NCI-H345 (cell line): Measurements from ENCODE around the gene KCNE5.
"Not testable (repeated sequence)": the region's sequence is repeated elsewhere in the genome, so short reads cannot be mapped to it uniquely, and the experiment has no call there.

ENCODE experiments used
- DNase-seq: peaks from one replicate; lab custom pipeline; 2025; lab: John Stamatoyannopoulos, UW

The KCNE5 gene

GRCh38 chrX:109624641-109625616 lies at the start of gene KCNE5:
KCNE5 (minus strand) TSS chrX:109625172; CDS start chrX:109625020, 152 bp downstream.
- DNase-seq = no peak

GRCh38 chrX:109672239-109672638 lies 47.3 kb upstream of the KCNE5 start:
- DNase-seq = no peak

- not testable (repeated sequence) for DNase-seq
Measured at GRCh38 chrX:109671170-109671569, 46.2 kb upstream of the KCNE5 start.

GRCh38 chrX:109667986-109668385 lies 43.0 kb upstream of the KCNE5 start:
- no peak for DNase-seq

GRCh38 chrX:109660435-109661143 lies 35.6 kb upstream of the KCNE5 start:
- no peak for DNase-seq

GRCh38 chrX:109658391-109658790 lies 33.4 kb upstream of the KCNE5 start:
- DNase-seq = no peak

GRCh38 chrX:109657364-109657763 lies 32.4 kb upstream of the KCNE5 start:
- DNase-seq = not testable (repeated sequence)

GRCh38 chrX:109656774-109657173 lies 31.8 kb upstream of the KCNE5 start:
- DNase-seq = no peak

- DNase-seq = no peak
Measured at GRCh38 chrX:109655502-109656201, 30.7 kb upstream of the KCNE5 start.

- no peak for DNase-seq
Measured at GRCh38 chrX:109654516-109655109, 29.6 kb upstream of the KCNE5 start.

GRCh38 chrX:109644671-109645070 lies 19.7 kb upstream of the KCNE5 start:
- not testable (repeated sequence) for DNase-seq

GRCh38 chrX:109643687-109644086 lies 18.7 kb upstream of the KCNE5 start:
- no peak for DNase-seq

GRCh38 chrX:109638158-109638557 lies 13.2 kb upstream of the KCNE5 start:
- no peak for DNase-seq

- DNase-seq = not testable (repeated sequence)
Measured at GRCh38 chrX:109637477-109637876, 12.5 kb upstream of the KCNE5 start.

GRCh38 chrX:109635146-109635545 lies 10.2 kb upstream of the KCNE5 start:
- no peak for DNase-seq

GRCh38 chrX:109632906-109633504 lies 8.0 kb upstream of the KCNE5 start:
- DNase-seq = no peak

GRCh38 chrX:109629310-109629709 lies 4.3 kb upstream of the KCNE5 start:
- DNase-seq = peak; percentile 59

GRCh38 chrX:109626637-109627036 lies 1.7 kb upstream of the KCNE5 start:
- no peak for DNase-seq

- no peak for DNase-seq
Measured at GRCh38 chrX:109623997-109624396, 975 bp downstream of the KCNE5 start.

- DNase-seq = no peak
Measured at GRCh38 chrX:109622270-109622669, 2.7 kb downstream of the KCNE5 start.

GRCh38 chrX:109619771-109620170 lies 5.2 kb downstream of the KCNE5 start:
- no peak for DNase-seq

- no peak for DNase-seq
Measured at GRCh38 chrX:109614951-109615350, 10.0 kb downstream of the KCNE5 start.
